B cell (primary cell): ENCODE results near the gene SLC7A6OS. TPM values are rescaled to one million over a fixed set of nuclear protein-coding genes. Genes with fewer than 3 reads are reported as not detected.

Source experiments
- ATAC-seq: fragments of 200-7000 bp; cut with Tn5 transposase; one replicate; pipeline ENCODE4 v1.10.0; 2021; ENCODE audit warnings: low read depth, mild to moderate bottlenecking, moderate number of reproducible peaks, moderate library complexity
- CTCF ChIA-PET: fragments of 350-600 bp; sonication (Branson Sonifier 250); formaldehyde crosslinking; loops from one replicate; lab custom pipeline; 2021; ENCODE audit warnings: antibody characterized with exemption, inconsistent platforms; lab: Charles Lee
- POLR2A ChIA-PET: fragments of 350-600 bp; sonication (Branson Sonifier 250); formaldehyde crosslinking; loops from one replicate; lab custom pipeline; 2021; ENCODE audit warnings: antibody characterized with exemption; lab: Charles Lee
- DNase-seq: peaks from one replicate; pipeline ENCODE4 v3.0.0; 2013
- H2AFZ ChIP-seq: 2 replicates; pipeline ENCODE4 v1.6.1; 2012; ENCODE audit warnings: mild to moderate bottlenecking, low read depth, low read length; ENCODE audit not compliant: insufficient read depth, poor library complexity, severe bottlenecking
- H3K27ac ChIP-seq, 2 donors: 1 replicate in 1 of 2; 2 replicates in 1 of 2; pipeline ENCODE4 v1.5.1; 2012 to 2013; ENCODE audit warnings: low read length in 2 of 2, mild to moderate bottlenecking in 2 of 2, moderate library complexity in 1 of 2
- H3K27me3 ChIP-seq, 4 experiments: fragments of 200-600 bp in 1 of 4; sonication (generic) in 1 of 4; replicated peaks in 1 of 4; 1 replicate in 2 of 4; 2 replicates in 2 of 4; pipeline versions ENCODE4 v1.6.1 to v1.7.0; 2013 to 2016; ENCODE audit warnings: low read length in 3 of 4, mild to moderate bottlenecking in 2 of 4, mixed read lengths in 1 of 4, moderate library complexity in 1 of 4; ENCODE audit not compliant: insufficient read depth in 4 of 4, control insufficient read depth in 3 of 4; ENCODE audit errors: control extremely low read depth in 1 of 4
- H3K36me3 ChIP-seq, 2 experiments: replicated peaks in 1 of 2; 1 replicate in 1 of 2; 2 replicates in 1 of 2; pipeline versions ENCODE4 v1.6.1 to v1.7.1; 2013; ENCODE audit warnings: low read length in 1 of 2; ENCODE audit not compliant: insufficient read depth in 2 of 2, control insufficient read depth in 1 of 2; ENCODE audit errors: control extremely low read depth in 1 of 2, extremely low read depth in 1 of 2
- H3K4me1 ChIP-seq, 2 donors: fragments of 200-600 bp in 1 of 2; sonication (generic) in 1 of 2; 1 replicate in 1 of 2; 2 replicates in 1 of 2; pipeline versions ENCODE4 v1.5.1 to v1.6.1; 2013 to 2017; ENCODE audit warnings: low read length in 2 of 2; ENCODE audit not compliant: control insufficient read depth in 2 of 2, insufficient read depth in 2 of 2
- H3K4me2 ChIP-seq: replicated peaks from 2 replicates; pipeline ENCODE3; 2012; ENCODE audit warnings: mild to moderate bottlenecking, low read depth, low read length; ENCODE audit not compliant: poor library complexity, severe bottlenecking
- H3K4me3 ChIP-seq, 5 experiments: fragments of 200-600 bp in 1 of 5; sonication (generic) in 1 of 5; 1 replicate in 3 of 5; 2 replicates in 2 of 5; pipeline versions ENCODE4 v1.5.1 to v1.7.0; 2011 to 2016; ENCODE audit warnings: low read length in 4 of 5, mild to moderate bottlenecking in 4 of 5, low read depth in 2 of 5, control low read depth in 1 of 5, moderate library complexity in 1 of 5; ENCODE audit not compliant: insufficient read depth in 1 of 5; ENCODE audit errors: control extremely low read depth in 1 of 5, extremely low read depth in 1 of 5
- H3K79me2 ChIP-seq: fragments of 200-600 bp; sonication (generic); one replicate; pipeline ENCODE4 v1.6.0; 2016; ENCODE audit warnings: low read length; ENCODE audit not compliant: control insufficient read depth, insufficient read depth
- H3K9ac ChIP-seq: fragments of 200-600 bp; sonication (generic); 2 replicates; pipeline ENCODE4 v1.6.1; 2017; ENCODE audit warnings: mild to moderate bottlenecking, low read length, moderate library complexity
- H3K9me3 ChIP-seq, 3 donors: one replicate each; pipeline versions ENCODE4 v1.6.1 to v1.7.1; 2013; ENCODE audit warnings: low read length in 2 of 3; ENCODE audit not compliant: control insufficient read depth in 2 of 3, insufficient read depth in 1 of 3; ENCODE audit errors: control extremely low read depth in 1 of 3
- H4K20me1 ChIP-seq: 2 replicates; pipeline ENCODE4 v1.6.0; 2012; ENCODE audit warnings: mild to moderate bottlenecking, low read length; ENCODE audit not compliant: insufficient read depth, control insufficient read depth, poor library complexity, severe bottlenecking
- H3K27ac Mint-ChIP-seq: one replicate; pipeline ENCODE4 v1.8.0; 2021; ENCODE audit warnings: mixed read lengths
- H3K27me3 Mint-ChIP-seq: one replicate; pipeline ENCODE4 v1.8.0; 2021; ENCODE audit warnings: mixed read lengths
- H3K4me1 Mint-ChIP-seq: one replicate; pipeline ENCODE4 v1.8.0; 2021; ENCODE audit warnings: mixed read lengths
- H3K4me3 Mint-ChIP-seq: one replicate; pipeline ENCODE4 v1.8.0; 2021; ENCODE audit warnings: mixed read lengths
- H3K9me3 Mint-ChIP-seq: one replicate; pipeline ENCODE4 v1.8.0; 2022; ENCODE audit warnings: mixed read lengths; ENCODE audit not compliant: insufficient read depth
- CTCF ChIP-seq: fragments of 200-600 bp; IDR thresholded peaks from one replicate; pipeline ENCODE4 v1.8.0; 2022; ENCODE audit warnings: antibody characterized with exemption, mild to moderate bottlenecking
- EZH2 ChIP-seq: IDR thresholded peaks from 2 replicates; pipeline ENCODE4 v1.6.1; 2012; ENCODE audit warnings: borderline replicate concordance, low read depth, mild to moderate bottlenecking, moderate library complexity, low read length; ENCODE audit not compliant: insufficient read depth, poor library complexity, severe bottlenecking
- WGBS: methylation state at CpG from one replicate; pipeline ENCODE4 v1.1.5; 2013; ENCODE audit warnings: missing lambda C conversion rate; ENCODE audit not compliant: insufficient coverage; 5-methylcytosine and 5-hydroxymethylcytosine counted together
- intact Hi-C: fragments of 100-400 bp; cut with micrococcal nuclease; formaldehyde crosslinking; loops from one replicate; pipeline ENCODE4 v1.10.0; 2022
- polyA plus RNA-seq: library from polyadenylated mRNA; depleted of rRNA; stranded (reverse); fragments of >200 nt; gene quantifications from 2 replicates; pipeline ENCODE4 v1.2.3, GENCODE V29; 2012
- total RNA-seq, 2 donors: library from RNA; stranded (reverse); fragments of 120-200 nt in 1 of 2; gene quantifications; 1 replicate in 1 of 2; 2 replicates in 1 of 2; pipeline versions ENCODE4 v1.2.3 to v1.2.4, GENCODE V29; 2013 to 2022

SLC7A6OS gene
- total and polyA plus RNA-seq, 2 donors (not counting 1 experiment from before 2014, with no cell fraction given): 9.9 to 54.1 TPM

DNA sequence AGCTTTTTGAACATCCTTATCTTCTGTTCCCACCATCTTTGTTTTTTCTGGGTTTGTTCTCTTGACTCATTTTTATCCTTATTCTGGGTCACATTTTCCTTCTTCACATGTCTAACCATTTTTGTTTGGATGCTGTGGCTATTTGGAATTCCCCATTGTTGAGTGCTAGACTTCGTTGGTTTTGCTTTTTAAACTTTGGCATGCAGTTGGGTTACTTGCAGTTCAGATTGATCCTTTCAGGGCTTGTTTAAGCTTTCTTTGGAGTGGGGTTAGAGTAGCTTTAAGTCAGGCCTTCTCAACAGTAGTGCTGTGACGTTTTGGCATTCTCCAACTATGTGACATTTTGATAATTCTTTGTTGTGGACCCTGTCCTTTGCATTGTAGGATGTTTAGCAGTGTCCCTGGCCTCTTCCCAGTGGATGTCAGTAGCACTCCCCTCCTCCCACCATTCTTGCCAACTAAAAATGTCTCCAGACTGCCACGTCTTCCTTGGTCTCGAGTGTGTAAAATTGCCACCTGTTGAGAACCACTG lies 21.2 kb upstream of the SLC7A6OS start:
- Mint-ChIP-seq H3K27me3 (no peaks in the 10 kb centered on the region), H3K4me3 (no peak overlapping the region), H3K4me1 (peaks cover 14% of the 10 kb centered on the region), H3K27ac (peak overlapping the region; percentile 58), H3K9me3 (no peaks in the 10 kb centered on the region)
- ATAC-seq (no peak), DNase-seq (no peak)
- intact Hi-C loops: no loop called here
- TF ChIP-seq CTCF (no peak), EZH2 (no peak)
- POLR2A ChIA-PET: interaction anchor here (0.5 kb wide), 1 partner anchor 761 kb away, joined by 4 read pairs; no protein-coding TSS in a partner anchor
- 30% methylated on average over 4 of the region's 4 CpGs for WGBS
- Histone ChIP-seq H3K27ac (peak overlapping the region in 1 of 2 donors; percentile 4), H2AFZ (no peak overlapping the region), H3K4me2 (peak overlapping the region; percentile 4), H3K4me1 (peaks cover 11 to 16% of the 10 kb centered on the region in 2 donors), H3K9ac (peak overlapping the region; percentile 9), H3K27me3 (no peaks in the 10 kb centered on the region), H3K36me3 (peaks cover 0 to 15% of the 10 kb centered on the region in 2 experiments), H3K79me2 (peaks cover 2% of the 10 kb centered on the region), H3K4me3 (no peak overlapping the region), H4K20me1 (no peaks in the 10 kb centered on the region), H3K9me3 (no peaks in the 10 kb centered on the region)
- CTCF ChIA-PET: interaction anchor here (0.7 to 17.5 kb wide), 4 partner anchors 8 to 178 kb away, joined by 3 to 554 read pairs (median 3); partner anchors contain the start of gene SLC7A6

GRCh38 chr16:68328860-68329390 lies 18.2 kb upstream of the SLC7A6OS start:
- Mint-ChIP-seq H3K4me1 (peaks cover 14% of the 10 kb centered on the region), H3K27ac (no peak overlapping the region), H3K9me3 (no peaks in the 10 kb centered on the region), H3K27me3 (no peaks in the 10 kb centered on the region), H3K4me3 (no peak overlapping the region)
- 30% methylated on average over 1 of the region's 3 CpGs for WGBS
- ATAC-seq: no peak
- peak; percentile 50 for TF ChIP-seq CTCF
- TF ChIP-seq EZH2: no peak
- ChIA-PET CTCF (interaction anchor here (0.9 to 17.5 kb wide), 21 partner anchors 10 to 257 kb away, joined by 3 to 554 read pairs (median 6); partner anchors contain the start of genes ESRP2, PLA2G15, PRMT7 and SLC7A6), POLR2A (interaction anchor here (0.9 kb wide), 1 partner anchor 67 kb away, joined by 4 read pairs; no protein-coding TSS in a partner anchor)
- no peak overlapping the region for H3K9ac ChIP-seq
- H4K20me1 ChIP-seq: no peaks in the 10 kb centered on the region
- H3K27ac ChIP-seq: no peak overlapping the region
- H2AFZ ChIP-seq: no peak overlapping the region
- H3K79me2 ChIP-seq: peaks cover 2% of the 10 kb centered on the region
- peaks cover 0 to 18% of the 10 kb centered on the region in 2 experiments for H3K36me3 ChIP-seq
- DNase-seq: no peak
- peaks cover 11 to 16% of the 10 kb centered on the region in 2 donors for H3K4me1 ChIP-seq
- H3K4me3 ChIP-seq: no peak overlapping the region
- no peaks in the 10 kb centered on the region for H3K9me3 ChIP-seq
- H3K27me3 ChIP-seq: no peaks in the 10 kb centered on the region
- H3K4me2 ChIP-seq: no peak overlapping the region
- intact Hi-C loops: loop anchor here (1.0 to 2.0 kb wide), 4 partner anchors 19 to 92 kb away; partner anchors contain the start of gene SLC7A6OS
